K562 (cell line): ENCODE results near the gene TBC1D5. TPM values are rescaled to one million over a fixed set of nuclear protein-coding genes. Genes with fewer than 3 reads are reported as not detected.

Experiments
- CTCF ChIP-seq, 3 experiments: IDR thresholded peaks in 2 of 3; conservative IDR thresholded peaks in 1 of 3; 2 replicates each; pipeline ENCODE4 v1.5.1; 2011 to 2012; ENCODE audit warnings: low read length in 3 of 3, mild to moderate bottlenecking in 3 of 3, control low read depth in 2 of 3, improper control_type of control experiment in 1 of 3, inconsistent platforms in 1 of 3, low read depth in 1 of 3, mixed read lengths in 1 of 3, moderate library complexity in 1 of 3; ENCODE audit not compliant: insufficient read depth in 2 of 3
- CTCFL ChIP-seq: IDR thresholded peaks from 2 replicates; pipeline ENCODE4 v1.6.1; 2011; ENCODE audit warnings: borderline replicate concordance, low read depth, mild to moderate bottlenecking, moderate library complexity, low read length; ENCODE audit not compliant: insufficient read depth, poor library complexity, severe bottlenecking
- MECOM ChIP-seq: fragments of 250-450 bp; sonication (Bioruptor Pico); IDR thresholded peaks from 2 replicates; pipeline ENCODE4 v1.8.0; 2022; ENCODE audit warnings: inconsistent platforms
- SFPQ ChIP-seq: fragments of 200-400 bp; formaldehyde crosslinking; IDR thresholded peaks from 2 replicates; pipeline ENCODE4 v1.6.1; 2017; ENCODE audit warnings: mild to moderate bottlenecking, low read depth, low read length, moderate library complexity
- U2AF2 ChIP-seq: fragments of 200-400 bp; formaldehyde crosslinking; optimal IDR thresholded peaks from 2 replicates; pipeline ENCODE3; 2017; ENCODE audit warnings: low read depth, mild to moderate bottlenecking, low read length
- ZBTB11 ChIP-seq, 3 experiments: fragments of 200-800 bp in 1 of 3; fragments of 250-450 bp in 1 of 3; fragments of 450-650 bp in 1 of 3; sonication (Bioruptor Pico) in 1 of 3; sonication (Bioruptor generic) in 1 of 3; formaldehyde crosslinking in 1 of 3; IDR thresholded peaks; 2 replicates each; pipeline versions ENCODE4 v1.6.1 to v1.8.0; 2016 to 2022; ENCODE audit warnings: mild to moderate bottlenecking in 2 of 3, missing genetic modification characterization in 2 of 3, missing compliant biosample characterization in 1 of 3, moderate library complexity in 1 of 3
- ZBTB7A ChIP-seq: IDR thresholded peaks from 2 replicates; pipeline ENCODE4 v1.6.1; 2011; ENCODE audit warnings: low read depth, mild to moderate bottlenecking, low read length, moderate library complexity, borderline replicate concordance; ENCODE audit not compliant: control insufficient read depth
- ZNF398 ChIP-seq: fragments of 250-450 bp; sonication (Bioruptor Pico); IDR thresholded peaks from 2 replicates; pipeline ENCODE4 v1.8.0; 2021; ENCODE audit warnings: moderate library complexity, mild to moderate bottlenecking, inconsistent platforms
- ZNF655 ChIP-seq: fragments of 250-450 bp; sonication (Bioruptor Pico); IDR thresholded peaks from 2 replicates; pipeline ENCODE4 v1.5.0; 2021
- ZNF77 ChIP-seq: fragments of 250-450 bp; sonication (Bioruptor Pico); IDR thresholded peaks from 2 replicates; pipeline ENCODE4 v1.5.0; 2020
- polyA plus RNA-seq, 8 experiments: library from polyadenylated mRNA; depleted of rRNA in 4 of 8; stranded (reverse) in 5 of 8; unstranded in 3 of 8; fragments of >200 nt; fragmentation: Nextera tagmentation in 2 of 8; fragmentation: Illumina TruSeq in 1 of 8; extraction: Ambion mirVana in 2 of 8; extraction: Trizol in 1 of 8; gene quantifications; 2 replicates each; pipeline versions ENCODE4 v1.2.1 to v1.2.3, GENCODE V29; 2011 to 2014; ENCODE audit warnings: inconsistent platforms in 1 of 8, missing spikeins in 1 of 8
- total RNA-seq, 7 experiments: library from RNA; depleted of rRNA in 6 of 7; stranded (reverse); fragments of >200 nt in 6 of 7; fragmentation: Illumina TruSeq in 2 of 7; extraction: Trizol in 2 of 7; gene quantifications; 2 replicates each; pipeline versions ENCODE4 v1.2.1 to v1.2.3, GENCODE V29; 2011 to 2021; ENCODE audit warnings: low replicate concordance in 1 of 7

TBC1D5 gene
- total and polyA plus RNA-seq, 9 of the 15 experiments (the other 6 are each of a cell fraction or from before 2014, with no cell fraction given), result 2.9 to 38.1 (median 25.6) TPM

GRCh38 chr3:17771177-17772017 is 29.0 kb upstream of the TBC1D5 start (continued):
- TF ChIP-seq ZBTB11 (CRISPR knock-in tag; IDR thresholded peaks at IDR 0.05), result no peak
- no peak for TF ChIP-seq SFPQ
- no peak for TF ChIP-seq MECOM (CRISPR knock-in tag)
- TF ChIP-seq ZNF655, result no peak
- TF ChIP-seq ZBTB7A, result no peak
- no peak for TF ChIP-seq CTCF (IDR thresholded peaks at IDR 0.05 in 2 of 3, conservative IDR thresholded peaks at IDR 0.05 in 1 of 3; ENCODE audit: insufficient read depth in 2 of 3, low read depth in 1 of 3, low read length in 3 of 3)
- no peak for TF ChIP-seq ZNF398 (CRISPR knock-in tag)
- no peak for TF ChIP-seq U2AF2
- no peak for TF ChIP-seq CTCFL
- TF ChIP-seq ZNF77 (CRISPR knock-in tag), result no peak
